Hematopoietic multipotent progenitor cell treated with erythropoietin and hydrocortisone succinate and interleukin-3 and kit ligand, for 4 days (in vitro differentiated cells): ENCODE data around the gene AUH.
"Not testable (repeated sequence)": the region's sequence is repeated elsewhere in the genome, so short reads cannot be mapped to it uniquely, and the experiment has no call there.

Experiments used
- DNase-seq: peaks from one replicate; pipeline ENCODE4 v3.0.0-alpha.2; 2015

AUH gene, protein sequence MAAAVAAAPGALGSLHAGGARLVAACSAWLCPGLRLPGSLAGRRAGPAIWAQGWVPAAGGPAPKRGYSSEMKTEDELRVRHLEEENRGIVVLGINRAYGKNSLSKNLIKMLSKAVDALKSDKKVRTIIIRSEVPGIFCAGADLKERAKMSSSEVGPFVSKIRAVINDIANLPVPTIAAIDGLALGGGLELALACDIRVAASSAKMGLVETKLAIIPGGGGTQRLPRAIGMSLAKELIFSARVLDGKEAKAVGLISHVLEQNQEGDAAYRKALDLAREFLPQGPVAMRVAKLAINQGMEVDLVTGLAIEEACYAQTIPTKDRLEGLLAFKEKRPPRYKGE

DNA sequence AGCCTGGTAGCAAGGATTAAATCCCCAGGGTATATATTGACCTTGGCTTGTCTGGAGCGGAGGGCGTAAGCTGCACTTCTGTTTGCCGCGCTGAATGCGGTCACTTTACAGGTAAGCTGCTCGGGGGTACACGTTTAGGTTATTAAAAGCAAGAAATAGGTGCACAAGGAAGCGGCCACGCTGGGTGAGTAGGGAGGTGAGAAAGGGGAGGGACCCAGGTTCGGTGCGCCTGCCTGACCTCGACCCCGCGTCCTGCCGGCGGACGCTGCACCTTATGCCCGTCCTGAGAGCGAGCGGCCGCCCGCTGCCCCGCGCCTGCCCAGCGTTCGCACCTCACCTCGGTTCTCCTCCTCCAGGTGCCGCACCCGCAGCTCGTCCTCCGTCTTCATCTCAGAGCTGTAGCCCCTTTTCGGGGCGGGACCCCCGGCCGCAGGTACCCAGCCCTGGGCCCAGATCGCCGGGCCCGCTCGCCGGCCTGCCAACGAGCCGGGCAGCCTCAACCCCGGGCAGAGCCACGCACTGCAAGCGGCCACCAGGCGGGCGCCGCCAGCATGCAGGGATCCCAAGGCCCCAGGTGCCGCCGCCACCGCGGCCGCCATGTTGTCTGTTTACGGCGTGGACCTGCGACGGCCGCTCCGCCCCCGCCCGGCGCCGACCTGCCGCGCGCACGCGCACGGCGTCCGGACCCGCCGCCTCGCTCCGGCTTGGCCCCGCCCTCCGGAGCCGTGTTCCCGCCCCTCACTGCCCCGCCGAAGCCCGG, at the start of gene AUH:
TSS of gene AUH (minus strand) at position 628 of the 760 bp plus-strand sequence. CDS start at position 599, 29 bp downstream.
- peak; percentile 93 for DNase-seq

DNA sequence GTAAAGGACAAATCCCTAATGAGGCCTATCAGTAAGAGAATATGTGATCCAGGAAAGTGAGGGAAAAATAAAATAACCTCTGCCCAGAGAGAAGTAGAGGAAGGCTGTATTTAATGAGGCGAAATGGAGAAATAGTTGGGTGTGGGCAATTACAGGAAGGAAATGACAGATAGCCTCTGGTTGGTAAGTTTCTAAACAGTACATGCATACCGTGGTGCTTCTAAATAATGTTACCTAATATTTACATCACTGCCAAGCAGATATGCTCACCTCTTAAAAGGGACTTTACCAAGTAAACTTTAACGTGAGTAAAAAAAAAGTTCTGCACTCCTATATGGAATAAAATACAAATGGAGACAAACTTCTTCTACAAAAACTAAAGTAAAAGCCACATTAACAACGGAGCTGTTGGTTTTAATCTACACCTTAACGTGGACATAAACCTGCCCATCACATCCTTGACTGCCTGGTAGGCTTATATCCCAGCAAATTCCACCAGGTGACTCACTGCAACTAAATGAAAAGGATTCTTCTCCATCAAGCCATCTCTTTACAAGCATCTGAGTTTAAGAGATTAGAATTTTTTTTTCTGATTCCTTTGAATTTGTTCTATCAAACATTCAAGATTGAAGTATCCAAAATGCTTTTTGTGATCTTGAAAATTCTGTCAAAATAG, 49.5 kb upstream of the AUH start:
- peak; percentile 75 for DNase-seq

DNA sequence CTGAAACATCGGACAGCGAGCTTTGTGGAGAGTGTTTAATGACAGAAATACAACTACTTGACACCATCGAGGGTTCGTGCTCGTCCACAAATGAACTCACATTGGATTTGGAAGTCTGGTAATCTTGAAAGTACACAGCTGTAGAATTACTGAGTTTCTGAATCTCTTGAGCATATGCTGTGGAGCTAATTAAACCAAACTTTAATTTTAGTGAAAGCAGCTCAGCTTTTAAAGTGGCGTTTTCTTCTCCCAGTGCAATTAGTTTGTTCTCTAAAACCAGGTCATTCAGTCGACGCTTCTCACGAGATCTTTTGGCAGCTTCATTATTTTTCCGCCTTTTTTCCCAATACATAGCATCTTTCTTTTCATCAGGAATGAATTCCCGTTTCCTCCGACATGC, 48.4 kb upstream of the AUH start:
- DNase-seq = no peak

DNA sequence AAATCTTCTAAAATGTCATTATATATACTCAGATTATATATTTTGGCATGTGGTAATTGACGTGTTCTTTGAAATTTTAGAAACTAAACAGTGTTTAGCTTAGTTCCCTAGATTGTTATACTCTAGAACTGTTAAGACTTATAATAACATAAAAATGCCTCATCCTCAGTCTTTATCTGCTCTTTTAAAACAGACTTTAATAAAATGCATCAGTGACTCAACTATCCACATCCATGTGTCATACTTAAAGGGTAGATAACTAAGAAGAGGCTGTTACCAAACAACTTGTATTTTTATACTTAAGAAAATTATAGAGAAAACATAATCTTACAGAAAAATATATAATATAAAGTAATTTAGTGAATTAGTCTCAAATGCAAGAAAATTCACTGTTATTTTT, 46.8 kb upstream of the AUH start:
- no peak for DNase-seq

DNA sequence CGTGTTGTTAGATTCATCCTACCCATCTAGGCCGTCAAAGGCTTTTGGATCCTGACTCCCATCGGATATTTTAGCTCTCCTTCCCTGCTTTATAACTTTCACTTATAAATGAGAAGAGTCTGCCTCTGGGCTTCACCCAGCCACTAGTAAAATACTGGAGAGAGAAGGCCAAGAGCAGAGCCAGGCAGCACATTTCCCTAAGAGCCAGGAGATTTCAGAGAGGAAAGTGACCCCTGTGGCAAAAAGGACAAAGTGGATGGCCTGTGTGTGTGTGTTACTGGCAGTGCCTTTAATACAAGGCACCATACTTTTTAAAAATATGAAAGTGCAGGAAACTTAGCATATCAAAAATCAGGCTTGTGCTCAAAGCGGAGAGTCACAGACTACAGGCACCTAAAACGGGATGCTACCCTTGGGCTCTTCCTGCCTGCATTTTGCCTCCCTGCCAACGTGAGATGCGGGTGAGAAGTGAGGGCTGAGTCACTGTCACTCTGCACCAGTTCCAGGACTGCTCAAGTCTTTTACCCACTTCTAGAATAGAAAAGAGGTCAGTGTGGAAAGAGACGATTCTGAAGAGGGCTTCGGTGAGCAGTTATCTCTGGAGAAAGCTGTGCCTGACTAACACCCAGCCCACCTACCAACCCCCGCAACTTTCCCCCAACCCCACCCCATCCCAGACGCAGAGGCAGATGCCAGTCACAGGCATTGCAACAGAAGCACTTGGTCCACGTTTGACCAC, 46.0 kb upstream of the AUH start:
- peak; percentile 66 for DNase-seq

DNA sequence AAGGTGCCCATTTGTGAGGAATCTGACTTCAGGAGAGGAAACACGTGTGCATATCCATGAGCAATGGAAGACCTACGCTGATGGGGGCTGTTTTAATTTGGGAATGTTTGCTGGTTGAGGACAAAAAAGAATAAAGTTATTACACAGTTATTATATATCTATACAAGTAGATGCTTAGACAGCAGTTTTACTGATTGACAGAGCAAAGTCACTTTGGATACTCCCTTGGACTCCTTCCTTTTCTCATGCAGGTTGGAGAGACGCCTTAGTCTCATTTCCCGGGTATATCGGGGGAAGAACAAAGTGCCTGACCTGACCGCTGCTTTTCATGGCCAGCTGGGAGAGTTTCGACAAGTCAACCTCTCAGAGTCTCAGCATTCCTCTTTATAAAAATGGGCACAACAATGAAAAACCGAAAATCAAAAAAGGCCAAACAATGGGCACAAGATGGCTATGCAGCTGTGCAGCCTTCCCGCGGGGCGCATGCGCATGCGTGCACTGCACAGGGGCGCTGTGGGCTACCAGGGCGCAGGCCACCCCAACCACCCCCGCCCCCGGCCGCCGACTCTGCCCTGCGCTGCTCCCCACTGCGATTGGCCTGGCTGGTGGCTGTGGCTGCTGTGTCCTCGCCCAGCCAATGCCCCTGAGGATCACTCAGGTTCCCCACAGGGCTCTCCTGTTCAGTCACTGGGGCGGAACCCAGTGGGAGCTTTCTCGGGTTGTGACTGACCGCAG, 43.8 kb upstream of the AUH start:
- no peak for DNase-seq

DNA sequence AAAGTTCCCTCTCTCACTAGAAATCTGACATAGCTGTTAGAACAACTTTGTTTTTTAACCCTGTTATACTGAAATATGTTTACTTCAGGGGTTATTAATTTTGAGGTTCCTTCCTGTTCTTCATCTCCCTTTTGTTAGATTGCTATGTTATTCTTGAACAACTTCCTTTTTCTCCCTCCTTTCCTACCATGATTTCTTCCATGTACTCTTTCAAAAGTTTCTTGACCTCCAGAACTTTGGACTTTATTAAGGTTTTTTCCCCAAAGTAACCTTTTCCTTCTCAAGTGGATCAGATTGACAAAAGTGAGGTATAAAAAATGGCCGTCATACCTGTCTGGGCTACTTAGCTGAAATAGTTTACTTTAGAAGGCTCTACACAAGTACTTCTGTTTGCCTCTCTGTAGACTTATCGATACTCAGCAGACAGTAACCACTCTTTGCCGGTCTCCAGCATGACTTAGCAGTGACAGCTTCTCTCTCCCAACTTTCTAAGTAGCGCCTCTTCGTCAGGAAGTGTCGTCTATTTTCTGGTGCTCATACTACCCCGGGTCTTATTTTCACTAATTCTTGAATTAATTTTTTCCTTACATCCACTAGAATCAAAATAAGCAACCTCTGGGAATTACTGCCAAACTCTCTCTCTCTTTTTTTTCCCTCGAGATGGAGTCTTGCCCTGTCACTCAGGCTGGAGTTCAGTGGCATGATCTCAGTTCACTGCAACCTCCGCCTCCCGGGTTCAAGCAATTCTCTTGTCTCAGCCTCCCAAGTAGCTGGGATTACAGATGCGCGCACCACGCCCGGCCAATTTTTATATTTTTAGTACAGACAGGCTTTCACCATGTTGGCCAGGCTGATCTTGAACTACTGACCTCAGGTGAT, 42.2 kb upstream of the AUH start:
- peak; percentile 80 for DNase-seq

DNA sequence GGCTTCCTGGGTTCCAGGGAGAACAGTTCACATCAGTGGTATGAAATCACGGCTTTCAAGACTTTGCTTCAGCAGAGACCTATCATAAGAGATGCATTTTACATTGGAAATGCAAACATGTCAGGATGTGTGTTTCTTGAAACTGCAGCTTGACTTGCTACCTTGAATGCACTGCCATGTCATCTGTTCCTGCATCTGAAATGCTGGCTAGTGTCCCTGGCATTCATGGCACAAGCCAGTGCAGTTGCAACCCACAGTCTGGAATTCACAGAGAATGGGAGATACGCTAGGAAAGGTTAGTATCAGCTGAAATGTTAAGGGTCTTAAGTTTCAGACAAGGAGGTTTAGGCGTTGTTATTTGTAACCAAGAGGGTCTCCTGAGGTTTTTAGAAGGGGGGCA, 37.2 kb upstream of the AUH start:
- no peak for DNase-seq

DNA sequence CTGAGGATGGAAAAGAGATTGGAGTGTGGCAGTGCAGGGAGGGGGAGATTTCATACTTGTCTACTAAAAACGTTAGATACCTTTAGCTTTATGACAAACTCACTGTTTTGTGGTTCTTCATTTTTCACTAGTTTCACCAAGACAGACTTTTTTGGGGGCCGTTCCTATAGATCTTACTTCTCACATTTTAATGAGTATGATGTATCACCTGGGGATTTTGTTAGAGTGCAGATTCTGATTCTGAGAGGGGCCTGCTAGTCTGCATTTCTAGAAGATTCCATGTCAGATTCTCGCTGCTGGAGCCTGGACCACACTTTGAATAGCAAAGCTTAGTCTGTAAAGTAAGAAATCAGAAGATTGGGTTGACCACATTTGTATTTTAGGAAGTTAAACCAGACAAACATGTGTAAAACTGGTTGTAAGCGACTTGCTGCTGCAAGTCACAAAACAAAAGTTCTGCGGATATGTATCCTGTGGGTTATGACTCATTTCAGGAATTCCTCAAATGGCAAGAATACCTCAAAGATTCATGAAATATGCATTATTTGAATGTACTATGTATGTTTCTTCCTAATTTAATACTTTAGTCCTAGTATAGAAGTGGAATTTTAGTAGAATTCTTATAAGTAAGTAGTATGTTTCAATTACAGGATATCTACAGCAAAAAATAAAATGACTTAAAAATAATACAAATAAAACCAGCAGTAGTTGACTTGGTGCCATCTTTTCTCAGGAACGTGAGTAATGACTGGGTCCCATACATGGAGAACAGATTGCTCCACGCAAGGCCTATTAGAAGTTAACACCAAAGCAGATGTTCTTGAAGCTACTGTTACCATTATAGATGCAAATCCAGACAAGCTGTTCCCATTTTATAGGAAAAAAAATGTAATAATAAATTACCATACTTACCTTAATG, 34.1 kb upstream of the AUH start:
- peak; percentile 62 for DNase-seq

DNA sequence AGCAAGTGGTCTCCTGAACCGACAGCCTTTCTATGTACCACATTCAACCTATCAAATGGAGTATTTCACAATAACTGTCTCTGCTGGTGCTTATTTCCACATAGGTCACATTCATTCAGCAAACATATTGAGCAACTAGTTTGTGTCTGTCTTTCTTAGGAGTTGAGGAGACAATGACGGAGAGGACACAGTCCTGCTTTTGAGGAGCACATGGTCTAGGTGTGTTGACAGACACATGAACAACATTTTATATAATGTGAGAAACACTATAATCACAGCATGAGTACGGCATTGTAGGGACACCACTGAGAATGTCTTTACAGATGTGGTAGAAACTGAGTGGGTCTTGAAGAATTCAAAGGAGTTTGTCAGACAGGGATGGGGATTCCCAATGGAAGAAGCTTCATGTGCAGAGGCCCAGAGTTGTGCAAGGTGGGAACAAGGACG, 33.4 kb upstream of the AUH start:
- peak; percentile 74 for DNase-seq

DNA sequence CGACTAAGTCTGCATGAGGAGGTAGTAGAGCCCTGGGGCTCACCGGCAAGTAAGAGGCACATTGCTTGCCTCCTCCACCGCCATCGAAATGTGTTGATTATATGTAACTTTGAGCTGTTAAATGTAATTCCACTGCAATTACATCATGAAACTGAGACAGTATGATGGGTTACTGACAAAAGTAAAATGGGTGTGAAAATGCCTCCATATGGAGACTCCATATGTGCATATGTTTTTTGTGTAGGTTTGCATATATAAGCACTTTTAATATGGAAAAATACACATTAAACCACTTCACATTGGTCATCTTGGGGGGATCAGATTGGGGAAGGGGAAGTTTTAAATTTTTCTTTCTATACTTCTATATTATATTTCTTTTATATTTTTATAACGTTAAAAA, 32.1 kb upstream of the AUH start:
- DNase-seq = no peak

DNA sequence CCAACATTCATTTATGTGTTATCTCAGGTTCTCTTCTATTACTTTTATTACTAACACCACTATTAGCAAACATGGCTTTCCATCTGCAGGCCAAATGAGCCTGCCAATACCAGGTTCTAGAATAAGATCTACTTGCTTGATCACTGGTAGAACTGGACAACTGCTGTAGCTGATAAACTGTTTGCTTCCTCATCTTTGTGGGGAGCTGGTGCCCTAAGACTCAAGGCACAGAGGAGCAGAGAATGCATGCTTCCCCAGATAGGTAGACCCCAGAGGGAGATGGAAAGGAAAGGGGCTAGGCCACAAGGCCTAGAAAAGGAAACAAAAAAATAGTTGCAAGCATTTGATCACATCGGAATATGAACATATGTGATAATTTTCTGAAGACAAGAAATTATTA, 30.7 kb upstream of the AUH start:
- peak; percentile 93 for DNase-seq

DNA sequence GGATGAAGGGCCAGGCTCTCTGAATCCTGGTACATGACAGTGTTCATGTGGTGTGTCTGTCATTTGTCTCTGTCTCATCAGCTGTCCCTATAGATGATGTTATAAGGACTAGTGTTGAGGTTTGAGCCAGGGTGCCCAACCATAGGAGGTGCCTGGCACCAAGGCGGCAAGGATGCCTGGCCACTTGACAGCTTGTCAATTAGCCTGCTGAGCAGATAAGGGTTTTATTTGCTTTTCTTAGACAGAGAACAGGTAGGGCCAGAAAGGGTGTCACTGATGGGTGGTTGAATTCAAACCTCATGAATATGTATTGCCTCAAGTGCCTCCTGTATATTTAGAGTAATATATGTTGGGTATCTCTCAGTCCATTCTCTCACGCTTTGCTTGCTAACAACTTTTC, 30.1 kb upstream of the AUH start:
- no peak for DNase-seq

DNA sequence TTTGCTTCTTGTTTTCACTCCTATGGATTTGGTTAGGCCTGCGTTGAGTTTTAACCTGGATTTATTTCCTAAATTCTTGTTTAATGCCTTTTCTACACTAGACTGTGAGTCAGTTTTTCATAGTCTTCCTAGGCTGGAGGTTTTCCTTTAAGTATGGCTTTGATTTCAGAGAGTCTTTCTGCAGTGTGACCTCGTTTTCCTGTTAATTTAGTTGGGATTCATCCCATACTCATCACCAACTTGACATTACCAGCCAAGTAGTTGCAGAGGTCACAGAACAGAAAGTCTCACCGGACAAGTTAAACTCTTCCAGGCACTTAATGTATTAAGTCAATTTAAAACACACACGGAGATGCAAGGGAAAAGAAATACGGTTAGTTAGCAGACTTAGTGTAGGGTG, 29.7 kb upstream of the AUH start:
- DNase-seq = no peak

DNA sequence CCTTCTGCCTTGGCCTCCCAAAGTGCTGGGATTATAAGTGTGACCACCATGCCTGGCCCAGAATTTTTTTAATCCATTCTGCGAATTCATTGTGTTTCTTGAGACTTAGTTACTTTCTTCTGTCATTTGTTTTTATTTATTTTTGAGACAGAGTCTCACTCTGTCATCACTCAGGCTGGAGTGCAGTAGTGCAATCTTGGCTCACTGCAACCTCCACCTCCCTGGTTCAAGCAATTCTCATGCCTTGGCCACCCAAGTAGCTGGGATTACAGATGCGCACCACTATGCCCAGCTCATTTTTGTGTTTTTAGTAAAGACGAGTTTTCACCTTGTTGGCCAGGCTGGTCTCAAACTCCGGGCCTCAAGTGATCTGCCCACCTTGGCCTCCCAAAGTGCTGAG, 28.0 kb upstream of the AUH start:
- not testable (repeated sequence) for DNase-seq

DNA sequence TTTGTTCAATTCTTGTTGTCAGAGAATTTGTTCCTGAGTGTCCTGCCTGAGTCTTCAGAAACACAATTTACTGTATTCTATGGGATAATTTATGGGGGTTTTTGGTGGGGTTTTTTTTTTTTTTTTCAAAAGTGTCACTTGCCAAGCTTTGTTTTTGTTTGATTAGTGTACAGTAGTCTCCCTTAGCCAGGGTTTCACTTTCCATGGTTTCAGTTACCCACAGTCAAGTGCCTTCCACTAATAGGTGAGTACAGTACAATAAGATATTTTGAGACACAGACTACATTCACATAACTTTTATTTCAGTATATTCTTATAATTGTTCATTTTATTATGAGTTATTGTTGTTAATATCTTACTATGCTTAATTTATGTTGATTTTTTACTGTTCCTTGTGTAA, 25.0 kb upstream of the AUH start:
- no peak for DNase-seq

DNA sequence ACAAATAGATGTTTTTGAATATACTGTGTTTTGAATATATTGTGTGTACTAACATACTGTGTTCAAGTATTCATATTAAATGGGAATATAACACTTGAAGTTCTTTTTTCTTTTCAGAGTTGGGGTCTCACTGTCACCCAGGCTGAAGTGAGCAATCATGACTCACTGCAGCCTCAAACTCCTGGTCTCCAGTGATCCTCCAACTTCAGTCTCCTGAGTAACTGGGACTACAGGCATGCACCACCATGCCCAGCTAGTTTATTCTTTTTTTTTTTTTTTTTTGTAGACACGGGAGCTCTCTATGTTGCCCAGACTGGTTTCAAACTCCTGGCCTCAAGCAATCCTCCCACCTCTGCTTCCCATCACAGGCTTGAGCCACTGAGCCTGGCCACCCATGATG, 23.2 kb upstream of the AUH start:
- DNase-seq = no peak

DNA sequence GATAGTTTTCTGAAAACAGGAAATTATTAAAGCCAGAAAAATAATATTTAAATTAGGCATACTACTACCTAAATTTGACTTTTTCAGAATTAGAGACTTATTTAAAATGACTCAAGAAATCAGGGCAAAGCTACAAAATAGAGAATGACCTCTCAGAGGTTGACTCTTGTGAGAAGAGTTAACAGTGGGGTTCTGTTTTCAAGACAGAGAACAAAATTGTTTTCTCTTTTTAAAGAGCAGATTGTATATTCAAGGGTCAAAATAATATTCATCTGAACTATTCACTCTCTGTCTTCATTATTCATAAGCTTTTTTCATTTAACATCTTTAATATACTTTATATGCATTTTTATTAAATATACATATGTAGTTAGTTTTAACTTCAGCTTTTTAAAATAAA, 21.9 kb upstream of the AUH start:
- no peak for DNase-seq

DNA sequence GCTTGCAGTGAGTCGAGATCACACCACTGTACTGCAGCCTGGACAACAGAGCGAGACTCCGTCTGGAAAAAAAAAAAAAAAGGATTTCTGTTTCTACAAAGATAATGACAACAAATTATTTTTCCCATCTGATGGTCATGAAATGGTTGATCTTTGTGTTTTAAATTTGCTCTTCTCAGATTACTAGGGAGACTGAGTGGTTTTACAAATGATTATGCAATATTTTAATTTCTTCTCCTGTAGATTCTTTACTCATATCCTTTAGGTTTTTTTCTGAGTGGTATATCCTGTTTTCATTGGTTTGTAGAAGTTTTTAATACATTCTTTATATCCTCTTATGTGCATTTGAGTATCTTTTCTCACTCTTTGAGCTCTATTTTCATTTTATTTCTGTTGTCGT, 20.6 kb upstream of the AUH start:
- DNase-seq = no peak

DNA sequence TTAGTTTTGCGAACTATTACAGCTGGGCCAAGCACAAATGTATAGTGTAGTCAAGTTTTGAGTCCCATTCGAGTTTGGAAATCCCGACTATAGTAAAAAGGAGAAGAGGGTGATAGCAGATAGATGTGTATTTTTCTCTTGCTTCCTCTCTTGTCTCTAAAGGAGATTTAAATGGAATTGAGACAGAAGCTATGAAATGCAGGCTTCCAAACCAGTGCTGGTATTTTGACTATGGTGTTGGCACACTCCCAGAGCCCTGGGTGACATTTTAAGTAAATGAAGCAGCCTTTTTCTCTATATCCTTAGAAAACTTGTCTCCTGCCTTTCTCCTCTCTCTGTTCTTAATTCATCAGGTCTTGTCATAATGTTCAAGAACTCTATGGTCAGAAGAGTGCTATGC, 17.7 kb upstream of the AUH start:
- DNase-seq = peak; percentile 9
